Chondrocyte (in vitro differentiated cells): ENCODE results near the gene WASF3. TPM values are rescaled to one million over a fixed set of nuclear protein-coding genes. Genes with fewer than 3 reads are reported as not detected.

ENCODE experiments used
- DNase-seq: peaks from one replicate; pipeline ENCODE4 v3.0.0; 2021; ENCODE audit warnings: mixed read lengths, low spot score
- H3K27ac Mint-ChIP-seq: one replicate; pipeline ENCODE4 v1.8.0; 2021; ENCODE audit warnings: mild to moderate bottlenecking, moderate library complexity, mixed read lengths; ENCODE audit not compliant: unreplicated experiment
- H3K27me3 Mint-ChIP-seq: 2 replicates; pipeline ENCODE4 v1.8.0; 2021; ENCODE audit warnings: low read depth, mixed read lengths
- H3K36me3 Mint-ChIP-seq: 2 replicates; pipeline ENCODE4 v1.8.0; 2021; ENCODE audit warnings: low read depth, mixed read lengths
- H3K4me1 Mint-ChIP-seq: 2 replicates; pipeline ENCODE4 v1.8.0; 2021; ENCODE audit warnings: low read depth, mild to moderate bottlenecking, mixed read lengths
- H3K4me3 Mint-ChIP-seq: one replicate; pipeline ENCODE4 v1.8.0; 2021; ENCODE audit warnings: mild to moderate bottlenecking, moderate library complexity, mixed read lengths; ENCODE audit not compliant: unreplicated experiment
- H3K9me3 Mint-ChIP-seq: 2 replicates; pipeline ENCODE4 v1.8.0; 2021; ENCODE audit warnings: low read depth, mixed read lengths
- total RNA-seq: library from RNA; stranded (reverse); gene quantifications from 3 replicates; pipeline ENCODE4 v1.2.1, GENCODE V29; 2021
- TF ChIP-seq, protein P1 (sequence below): fragments of 200-600 bp; sonication (generic); IDR thresholded peaks from 2 replicates; pipeline ENCODE4 v1.5.0; 2021; ENCODE audit warnings: antibody characterized with exemption, mild to moderate bottlenecking, moderate library complexity

Gene WASF3
- total RNA-seq, 1 donor from 2014 or later: 23.6 TPM

DNA sequence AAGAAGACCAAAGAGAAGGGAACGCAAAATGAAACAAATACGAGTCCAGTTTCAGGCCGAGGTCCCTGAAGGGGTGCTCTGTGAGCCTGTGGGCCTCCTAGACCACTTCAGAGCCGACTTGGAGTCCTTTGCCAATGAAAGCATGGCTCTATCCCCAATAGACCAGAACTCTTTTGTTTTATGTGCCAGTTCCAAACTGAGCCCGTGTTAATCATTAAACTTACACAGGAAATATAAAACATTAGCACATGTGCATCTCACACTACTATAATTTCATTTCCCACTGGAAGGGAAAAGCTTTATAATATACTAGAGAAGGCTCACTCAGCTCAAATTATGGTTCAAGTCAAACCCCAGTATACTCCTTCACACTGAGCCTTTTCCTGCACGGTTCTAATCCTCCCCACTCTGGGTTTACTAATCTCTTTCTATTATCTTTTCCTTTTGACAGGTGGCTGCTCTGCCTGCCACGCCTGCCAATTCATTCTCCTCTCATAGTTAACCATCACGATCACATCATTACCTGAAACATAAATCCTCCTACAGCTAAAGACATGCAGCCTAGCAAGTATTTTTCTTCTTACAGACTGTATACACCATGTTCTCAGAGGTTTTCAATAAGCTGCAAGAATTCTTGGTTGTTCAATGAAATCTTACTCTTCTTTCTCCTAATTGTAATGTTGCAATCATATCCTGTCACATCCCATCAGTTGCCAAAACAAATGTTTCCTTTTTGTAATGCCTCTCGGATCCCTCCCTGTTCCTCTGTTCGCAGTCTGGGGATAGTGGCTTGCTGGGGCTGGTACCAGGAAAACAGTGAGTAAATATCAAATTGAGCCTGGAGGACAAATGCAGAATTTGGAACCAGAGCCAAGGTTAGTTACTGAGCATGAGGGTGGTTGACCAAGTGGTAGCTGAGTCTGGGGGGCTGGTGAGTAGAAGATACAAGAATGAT is 18.8 kb upstream of the WASF3 start:
- no peaks in the 10 kb centered on the region for H3K9me3 Mint-ChIP-seq
- no peaks in the 10 kb centered on the region for H3K36me3 Mint-ChIP-seq
- TF ChIP-seq, protein P1, sequence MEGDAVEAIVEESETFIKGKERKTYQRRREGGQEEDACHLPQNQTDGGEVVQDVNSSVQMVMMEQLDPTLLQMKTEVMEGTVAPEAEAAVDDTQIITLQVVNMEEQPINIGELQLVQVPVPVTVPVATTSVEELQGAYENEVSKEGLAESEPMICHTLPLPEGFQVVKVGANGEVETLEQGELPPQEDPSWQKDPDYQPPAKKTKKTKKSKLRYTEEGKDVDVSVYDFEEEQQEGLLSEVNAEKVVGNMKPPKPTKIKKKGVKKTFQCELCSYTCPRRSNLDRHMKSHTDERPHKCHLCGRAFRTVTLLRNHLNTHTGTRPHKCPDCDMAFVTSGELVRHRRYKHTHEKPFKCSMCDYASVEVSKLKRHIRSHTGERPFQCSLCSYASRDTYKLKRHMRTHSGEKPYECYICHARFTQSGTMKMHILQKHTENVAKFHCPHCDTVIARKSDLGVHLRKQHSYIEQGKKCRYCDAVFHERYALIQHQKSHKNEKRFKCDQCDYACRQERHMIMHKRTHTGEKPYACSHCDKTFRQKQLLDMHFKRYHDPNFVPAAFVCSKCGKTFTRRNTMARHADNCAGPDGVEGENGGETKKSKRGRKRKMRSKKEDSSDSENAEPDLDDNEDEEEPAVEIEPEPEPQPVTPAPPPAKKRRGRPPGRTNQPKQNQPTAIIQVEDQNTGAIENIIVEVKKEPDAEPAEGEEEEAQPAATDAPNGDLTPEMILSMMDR: no peak
- H3K4me3 Mint-ChIP-seq: no peak overlapping the region
- H3K4me1 Mint-ChIP-seq: peaks cover 10% of the 10 kb centered on the region
- DNase-seq: no peak
- no peak overlapping the region for H3K27ac Mint-ChIP-seq
- peaks cover 37% of the 10 kb centered on the region for H3K27me3 Mint-ChIP-seq

DNA sequence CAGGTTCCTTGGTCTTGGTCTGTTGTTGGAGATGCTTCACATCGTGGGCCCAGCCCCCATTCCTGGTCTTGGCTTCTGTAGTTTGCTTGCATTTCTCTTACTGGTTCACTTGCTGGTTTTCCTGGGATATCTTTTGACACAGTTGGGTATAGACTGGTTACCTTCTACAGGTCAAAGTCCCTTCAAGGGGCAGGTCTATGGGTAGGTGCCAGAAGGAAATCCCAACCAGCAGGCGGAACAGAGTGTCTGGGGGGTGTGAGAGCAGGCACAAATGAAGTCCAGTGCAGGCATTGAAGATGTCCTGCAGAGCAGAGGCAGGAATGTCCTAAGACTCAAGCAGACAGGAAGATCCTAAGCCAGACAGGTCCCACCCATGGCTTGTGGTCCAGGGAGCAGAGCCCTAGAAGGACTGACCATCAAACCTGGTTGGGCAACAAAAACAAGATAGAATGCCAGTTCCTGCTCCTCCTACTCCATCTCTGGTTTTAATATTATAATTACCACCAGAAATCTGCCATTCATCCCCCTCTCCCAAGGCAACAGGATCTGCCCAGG is 17.7 kb upstream of the WASF3 start:
- TF ChIP-seq, protein P1: no peak
- Mint-ChIP-seq H3K4me1 (peaks cover 10% of the 10 kb centered on the region), H3K36me3 (no peaks in the 10 kb centered on the region), H3K4me3 (no peak overlapping the region), H3K27me3 (peaks cover 41% of the 10 kb centered on the region), H3K27ac (no peak overlapping the region), H3K9me3 (no peaks in the 10 kb centered on the region)
- DNase-seq: no peak

DNA sequence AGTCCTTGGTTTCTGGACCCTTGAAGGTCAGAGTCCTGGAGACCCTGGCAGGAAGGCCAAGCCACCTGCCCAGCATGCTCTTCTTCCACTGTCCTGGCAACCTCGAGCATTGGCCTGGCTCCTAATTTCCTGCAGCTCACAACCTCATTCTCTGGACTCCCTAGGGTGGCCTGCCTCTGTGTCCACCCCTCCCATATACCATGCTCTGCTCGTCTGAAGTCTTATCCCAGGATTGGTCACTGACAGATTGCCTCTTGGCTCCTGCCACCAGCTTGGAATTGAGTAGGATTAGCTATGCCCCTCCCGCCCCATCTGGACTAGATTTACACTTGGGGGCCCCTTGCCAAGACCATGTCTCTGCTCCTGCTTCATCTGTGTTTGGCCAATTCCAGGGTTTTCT is 17.1 kb upstream of the WASF3 start:
- Mint-ChIP-seq H3K36me3 (no peaks in the 10 kb centered on the region), H3K4me1 (peaks cover 10% of the 10 kb centered on the region), H3K4me3 (no peak overlapping the region), H3K27me3 (peaks cover 40% of the 10 kb centered on the region), H3K9me3 (no peaks in the 10 kb centered on the region), H3K27ac (no peak overlapping the region)
- TF ChIP-seq, protein P1: no peak
- DNase-seq: no peak

DNA sequence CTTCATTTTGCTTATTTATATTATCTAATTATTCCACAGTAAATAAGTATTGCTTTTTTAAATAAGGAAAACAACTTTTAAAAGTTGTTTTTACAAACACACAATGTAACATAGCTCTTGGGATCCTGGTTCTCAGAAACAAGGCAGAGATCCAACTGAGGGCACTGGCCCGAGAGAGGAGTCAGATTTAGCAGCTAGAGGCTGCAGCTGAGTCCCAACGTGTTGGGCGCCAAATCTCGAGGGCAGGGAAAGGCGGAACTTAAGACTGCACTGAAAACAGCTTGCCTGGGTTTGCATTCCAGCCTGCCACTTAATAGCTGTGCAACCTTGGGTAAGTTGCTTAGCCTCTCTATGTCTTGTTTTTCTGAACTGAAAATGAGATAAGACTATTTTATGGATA is 16.4 kb upstream of the WASF3 start:
- no peak overlapping the region for H3K27ac Mint-ChIP-seq
- peaks cover 10% of the 10 kb centered on the region for H3K4me1 Mint-ChIP-seq
- TF ChIP-seq, protein P1: no peak
- no peak overlapping the region for H3K4me3 Mint-ChIP-seq
- no peaks in the 10 kb centered on the region for H3K36me3 Mint-ChIP-seq
- H3K9me3 Mint-ChIP-seq: no peaks in the 10 kb centered on the region
- H3K27me3 Mint-ChIP-seq: peaks cover 40% of the 10 kb centered on the region
- DNase-seq: no peak

DNA sequence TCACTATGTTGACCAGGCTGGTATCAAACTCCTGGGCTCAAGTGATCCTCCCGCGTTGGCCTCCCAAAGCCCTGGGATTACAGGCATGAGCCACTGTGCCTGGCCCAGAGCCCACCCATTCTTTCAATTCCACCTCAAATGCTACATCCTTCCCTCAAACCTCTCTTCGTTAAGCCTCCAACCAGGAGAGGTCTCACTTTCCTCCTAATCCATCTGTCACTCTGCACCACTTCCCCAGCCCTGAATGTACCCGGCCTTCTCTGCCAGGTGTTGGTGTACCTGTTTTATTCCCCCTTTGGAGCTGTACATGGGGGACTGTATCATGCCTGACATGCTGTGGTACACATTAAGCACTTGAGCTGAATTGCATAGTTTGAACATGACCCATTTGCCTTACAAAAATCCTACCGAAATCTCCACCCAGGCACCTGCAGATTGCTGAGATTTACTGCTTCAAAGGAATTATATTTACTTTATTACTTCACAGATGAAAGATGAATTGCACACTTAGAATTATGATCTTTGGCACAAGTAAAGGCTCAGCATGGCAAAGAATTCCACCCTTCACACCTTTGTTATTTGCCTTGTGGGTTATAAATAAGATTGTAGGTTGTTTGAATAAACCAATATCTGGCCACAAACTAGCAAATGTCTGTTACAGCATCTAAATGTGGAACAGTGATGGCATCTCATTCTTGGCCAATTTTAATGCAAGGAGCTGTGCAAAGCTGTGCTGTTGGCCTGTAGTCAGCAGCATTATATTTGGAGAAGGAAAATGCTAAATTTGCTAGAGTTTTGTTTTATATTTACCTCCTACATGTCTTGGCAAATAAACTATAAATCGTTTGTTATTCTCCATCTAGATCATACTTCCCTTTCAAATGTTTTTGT is 15.6 kb upstream of the WASF3 start:
- TF ChIP-seq, protein P1: no peak
- Mint-ChIP-seq H3K36me3 (no peaks in the 10 kb centered on the region), H3K27ac (no peak overlapping the region), H3K4me1 (peaks cover 10% of the 10 kb centered on the region), H3K27me3 (peaks cover 37% of the 10 kb centered on the region), H3K9me3 (no peaks in the 10 kb centered on the region), H3K4me3 (no peak overlapping the region)
- no peak for DNase-seq
